Lower lobe of right lung (tissue), 2 donors: ENCODE data around the gene ZNF414. TPM values are rescaled to one million over a fixed set of nuclear protein-coding genes. Genes with fewer than 3 reads are reported as not detected.
A peak's percentile ranks its signal among the peaks of the same experiment; 100 is the strongest.

Experiments used
- ATAC-seq, 2 donors: fragments of 200-7000 bp; cut with Tn5 transposase; one replicate each; pipeline ENCODE4 v1.9.1; 2020 to 2022; ENCODE audit warnings: mild to moderate bottlenecking in 2 of 2, moderate library complexity in 2 of 2
- DNase-seq: peaks from one replicate; pipeline ENCODE4 v3.0.0-alpha.2; 2020
- H3K27ac ChIP-seq: fragments of 200-600 bp; one replicate; pipeline ENCODE4 v1.8.0; 2022
- H3K27me3 ChIP-seq: fragments of 200-600 bp; one replicate; pipeline ENCODE4 v1.8.0; 2022; ENCODE audit warnings: low read depth
- H3K36me3 ChIP-seq: fragments of 200-600 bp; one replicate; pipeline ENCODE4 v1.8.0; 2022; ENCODE audit warnings: mild to moderate bottlenecking
- H3K4me1 ChIP-seq: fragments of 200-600 bp; one replicate; pipeline ENCODE4 v1.8.0; 2022
- H3K4me3 ChIP-seq: fragments of 200-600 bp; one replicate; pipeline ENCODE4 v1.8.0; 2022; ENCODE audit warnings: mild to moderate bottlenecking
- H3K9me3 ChIP-seq: fragments of 200-600 bp; one replicate; pipeline ENCODE4 v1.8.0; 2022
- CTCF ChIP-seq: fragments of 200-600 bp; IDR thresholded peaks from one replicate; pipeline ENCODE4 v1.8.0; 2022; ENCODE audit warnings: antibody characterized with exemption, mild to moderate bottlenecking
- intact Hi-C: fragments of 100-400 bp; cut with DNase I; formaldehyde crosslinking; loops from one replicate; pipeline ENCODE4 v1.11.0; 2022
- total RNA-seq: library from RNA; stranded (reverse); fragmentation: NEBNext Ultra II Directional; extraction: Animal tissue kit (Norgen Biotek cat#: 25700); gene quantifications from one replicate; pipeline ENCODE4 v1.2.1, GENCODE V29; 2021
- donor health status: DM: no; HTN: yes; CAD: no; lungs with severe emphysema.

The ZNF414 gene
- total RNA-seq, 1 donor from 2014 or later, result 21.6 TPM

- DNase-seq, result no peak
Measured at GRCh38 chr19:8490395-8490760, 23.6 kb downstream of the ZNF414 start.

GRCh38 chr19:8489561-8490394 lies 24.2 kb downstream of the ZNF414 start:
- peak; percentile 68 to 69 for ATAC-seq
- no peaks in the 10 kb centered on the region for H3K27me3 ChIP-seq
- no peak overlapping the region for H3K4me3 ChIP-seq
- peaks cover 53% of the 10 kb centered on the region for H3K36me3 ChIP-seq
- H3K27ac ChIP-seq, result peak overlapping the region; percentile 18
- no peak for DNase-seq
- TF ChIP-seq CTCF, result no peak
- H3K9me3 ChIP-seq, result no peaks in the 10 kb centered on the region
- H3K4me1 ChIP-seq, result peaks cover 43% of the 10 kb centered on the region
- intact Hi-C loops, result no loop called here

More at GRCh38 chr19:8490395-8490760, 23.6 kb downstream of the ZNF414 start:
- no peaks in the 10 kb centered on the region for H3K9me3 ChIP-seq
- no peaks in the 10 kb centered on the region for H3K27me3 ChIP-seq
- H3K27ac ChIP-seq, result no peak overlapping the region
- TF ChIP-seq CTCF, result no peak
- peaks cover 47% of the 10 kb centered on the region for H3K36me3 ChIP-seq
- peaks cover 41% of the 10 kb centered on the region for H3K4me1 ChIP-seq
- intact Hi-C loops, result no loop called here
- H3K4me3 ChIP-seq, result no peak overlapping the region
- peak in 1 of 2 donors; percentile 1 for ATAC-seq

GRCh38 chr19:8488365-8488764 lies 25.6 kb downstream of the ZNF414 start:
- Histone ChIP-seq H3K36me3 (peaks cover 67% of the 10 kb centered on the region), H3K4me3 (no peak overlapping the region), H3K27me3 (no peaks in the 10 kb centered on the region), H3K4me1 (peaks cover 42% of the 10 kb centered on the region), H3K27ac (peak overlapping the region; percentile 63), H3K9me3 (no peaks in the 10 kb centered on the region)
- intact Hi-C loops, result no loop called here
- no peak for DNase-seq
- no peak for TF ChIP-seq CTCF
- ATAC-seq, result no peak

- intact Hi-C loops, result no loop called here
- no peak for TF ChIP-seq CTCF
- Histone ChIP-seq H3K27me3 (no peaks in the 10 kb centered on the region), H3K9me3 (no peaks in the 10 kb centered on the region), H3K4me3 (no peak overlapping the region), H3K27ac (peak overlapping the region; percentile 63), H3K36me3 (peaks cover 77% of the 10 kb centered on the region), H3K4me1 (peaks cover 42% of the 10 kb centered on the region)
- peak; percentile 53 to 67 for ATAC-seq
- peak; percentile 85 for DNase-seq
Measured at GRCh38 chr19:8487137-8487851, 26.7 kb downstream of the ZNF414 start.

GRCh38 chr19:8486661-8487136 lies 27.3 kb downstream of the ZNF414 start:
- no peak for TF ChIP-seq CTCF
- Histone ChIP-seq H3K4me3 (no peak overlapping the region), H3K4me1 (peaks cover 42% of the 10 kb centered on the region), H3K9me3 (no peaks in the 10 kb centered on the region), H3K27me3 (no peaks in the 10 kb centered on the region), H3K27ac (peak overlapping the region; percentile 63), H3K36me3 (peaks cover 82% of the 10 kb centered on the region)
- DNase-seq (no peak), ATAC-seq (no peak)
- intact Hi-C loops, result no loop called here
